ENCODE data around the gene TMEM18.

The TMEM18 gene

GRCh38 chr2:675460-675859, 1.7 kb downstream of the TMEM18 start:
- H4K8ac ChIP-seq (ENCODE audit: low read depth, low read length): no peak overlapping the region
- H3K79me2 ChIP-seq (ENCODE audit: control insufficient read depth, insufficient read depth, low read length, poor library complexity): peaks cover 5% of the 10 kb centered on the region
- no peak overlapping the region for H4K91ac ChIP-seq (ENCODE audit: low read depth, low read length)

GRCh38 chr2:675051-675450, 2.2 kb downstream of the TMEM18 start:
- Histone ChIP-seq H2BK5ac (ENCODE audit: low read depth, low read length, poor library complexity) (no peak overlapping the region), H2AFZ (ENCODE audit: insufficient read depth, low read length, poor library complexity) (no peak overlapping the region), H3K14ac (ENCODE audit: low read length) (no peak overlapping the region), H3K4me1 (ENCODE audit: control insufficient read depth in 1 of 2, insufficient read depth in 2 of 2, low read length in 2 of 2) (peaks cover 10 to 11% of the 10 kb centered on the region in 2 experiments), H3K4me3 (ENCODE audit: low read depth, low read length) (no peak overlapping the region), H3K79me2 (ENCODE audit: control insufficient read depth, insufficient read depth, low read length, poor library complexity) (peaks cover 5% of the 10 kb centered on the region), H3K27ac (ENCODE audit: low read depth, low read length) (no peak overlapping the region), H2BK120ac (ENCODE audit: insufficient read depth, low read length, poor library complexity) (no peak overlapping the region), H3K9ac (ENCODE audit: low read length) (no peak overlapping the region), H3K23ac (ENCODE audit: low read length) (no peak overlapping the region), H2BK12ac (ENCODE audit: low read length) (no peak overlapping the region), H4K91ac (ENCODE audit: low read depth, low read length) (no peak overlapping the region), H3K9me3 (ENCODE audit: insufficient read depth, low read depth, low read length) (peaks cover 1% of the 10 kb centered on the region), H2AK5ac (ENCODE audit: low read length) (no peak overlapping the region), H3K4ac (ENCODE audit: low read depth, low read length) (no peak overlapping the region), H3K36me3 (ENCODE audit: control insufficient read depth in 1 of 2, insufficient read depth in 2 of 2, low read length in 2 of 2) (peaks cover 20 to 21% of the 10 kb centered on the region in 2 experiments), H4K12ac (ENCODE audit: low read depth, low read length) (no peak overlapping the region), H3K18ac (ENCODE audit: low read length) (no peak overlapping the region), H3K4me2 (ENCODE audit: low read length) (no peak overlapping the region), H3K79me1 (ENCODE audit: low read length) (peaks cover 10% of the 10 kb centered on the region), H3K27me3 (ENCODE audit: insufficient read depth, low read length) (no peaks in the 10 kb centered on the region), H4K8ac (ENCODE audit: low read depth, low read length) (no peak overlapping the region)
- no CpG with 5 or more reads among the region's 4 CpGs for WGBS (ENCODE audit: extremely low coverage, insufficient coverage, insufficient read length)
- DNase-seq: no peak

More at GRCh38 chr2:675460-675859, 1.7 kb downstream of the TMEM18 start:
- H3K23ac ChIP-seq (ENCODE audit: low read length): no peak overlapping the region
- H3K9ac ChIP-seq (ENCODE audit: low read length): no peak overlapping the region
- no peak overlapping the region for H3K27ac ChIP-seq (ENCODE audit: low read depth, low read length)
- H4K12ac ChIP-seq (ENCODE audit: low read depth, low read length): no peak overlapping the region
- H3K14ac ChIP-seq (ENCODE audit: low read length): no peak overlapping the region
- H2BK120ac ChIP-seq (ENCODE audit: insufficient read depth, low read length, poor library complexity): no peak overlapping the region
- peak overlapping the region; percentile 97 for H3K4me2 ChIP-seq (ENCODE audit: low read length)
- peak overlapping the region; percentile 54 for H3K18ac ChIP-seq (ENCODE audit: low read length)
- H2AFZ ChIP-seq (ENCODE audit: insufficient read depth, low read length, poor library complexity): no peak overlapping the region
- WGBS (ENCODE audit: extremely low coverage, insufficient coverage, insufficient read length): no CpG with 5 or more reads among the region's 9 CpGs
- H3K4me1 ChIP-seq (ENCODE audit: control insufficient read depth in 1 of 2, insufficient read depth in 2 of 2, low read length in 2 of 2): peaks cover 10 to 11% of the 10 kb centered on the region in 2 experiments
- no peak overlapping the region for H2BK5ac ChIP-seq (ENCODE audit: low read depth, low read length, poor library complexity)
- peaks cover 16 to 18% of the 10 kb centered on the region in 2 experiments for H3K36me3 ChIP-seq (ENCODE audit: control insufficient read depth in 1 of 2, insufficient read depth in 2 of 2, low read length in 2 of 2)
- no peak overlapping the region for H3K4ac ChIP-seq (ENCODE audit: low read depth, low read length)
- peak in 1 of 2 donors; percentile 10 for DNase-seq
- H2AK5ac ChIP-seq (ENCODE audit: low read length): no peak overlapping the region
- no peak overlapping the region for H3K4me3 ChIP-seq (ENCODE audit: low read depth, low read length)
- H3K79me1 ChIP-seq (ENCODE audit: low read length): peaks cover 10% of the 10 kb centered on the region
- H3K9me3 ChIP-seq (ENCODE audit: insufficient read depth, low read depth, low read length): peaks cover 1% of the 10 kb centered on the region
- H3K27me3 ChIP-seq (ENCODE audit: insufficient read depth, low read length): no peaks in the 10 kb centered on the region
- no peak overlapping the region for H2BK12ac ChIP-seq (ENCODE audit: low read length)

DNA sequence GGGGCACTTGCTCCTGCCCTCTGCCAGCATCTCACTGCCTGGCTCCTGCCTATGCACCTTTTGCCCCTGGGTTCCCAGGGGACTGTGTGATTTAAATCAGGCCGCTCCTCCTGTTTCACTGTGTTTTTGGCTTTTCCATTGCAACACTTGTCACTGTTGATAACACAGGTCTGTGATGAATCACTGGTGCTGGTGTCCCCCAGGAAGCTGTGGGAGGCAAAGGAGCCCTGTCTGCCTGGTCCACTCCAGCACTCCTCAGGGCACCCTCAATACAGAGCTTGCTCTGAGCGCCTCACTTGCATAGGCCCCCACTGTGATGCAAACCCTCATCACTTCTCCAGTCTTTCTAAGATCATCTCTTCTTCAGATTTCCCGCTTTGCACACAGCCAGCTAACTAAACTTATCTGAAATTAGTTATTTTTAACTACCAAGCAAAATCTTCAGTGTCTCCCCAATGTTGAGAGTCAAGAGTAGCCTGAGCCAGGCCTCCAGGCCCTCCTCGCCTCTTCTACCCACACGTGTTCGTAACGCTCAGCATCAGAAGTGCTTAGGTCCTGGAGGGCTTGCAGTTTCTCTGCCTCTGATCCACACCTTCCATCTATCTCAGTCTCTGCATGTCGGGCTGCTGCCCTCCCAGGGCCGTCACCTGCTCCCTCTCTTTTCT, 2.8 kb downstream of the TMEM18 start:
- Histone ChIP-seq H2AK5ac (ENCODE audit: low read length) (no peak overlapping the region), H3K4ac (ENCODE audit: low read depth, low read length) (no peak overlapping the region), H2BK5ac (ENCODE audit: low read depth, low read length, poor library complexity) (no peak overlapping the region), H3K18ac (ENCODE audit: low read length) (no peak overlapping the region), H3K9me3 (ENCODE audit: insufficient read depth, low read depth, low read length) (peaks cover 1% of the 10 kb centered on the region), H4K91ac (ENCODE audit: low read depth, low read length) (no peak overlapping the region), H3K79me1 (ENCODE audit: low read length) (peaks cover 10% of the 10 kb centered on the region), H3K27ac (ENCODE audit: low read depth, low read length) (no peak overlapping the region), H3K36me3 (ENCODE audit: control insufficient read depth in 1 of 2, insufficient read depth in 2 of 2, low read length in 2 of 2) (peaks cover 22 to 24% of the 10 kb centered on the region in 2 experiments), H3K14ac (ENCODE audit: low read length) (no peak overlapping the region), H3K9ac (ENCODE audit: low read length) (no peak overlapping the region), H3K4me2 (ENCODE audit: low read length) (no peak overlapping the region), H3K4me3 (ENCODE audit: low read depth, low read length) (no peak overlapping the region), H4K12ac (ENCODE audit: low read depth, low read length) (no peak overlapping the region), H2BK12ac (ENCODE audit: low read length) (no peak overlapping the region), H3K79me2 (ENCODE audit: control insufficient read depth, insufficient read depth, low read length, poor library complexity) (peaks cover 5% of the 10 kb centered on the region), H2AFZ (ENCODE audit: insufficient read depth, low read length, poor library complexity) (no peak overlapping the region), H3K23ac (ENCODE audit: low read length) (no peak overlapping the region), H3K4me1 (ENCODE audit: control insufficient read depth in 1 of 2, insufficient read depth in 2 of 2, low read length in 2 of 2) (peaks cover 10 to 11% of the 10 kb centered on the region in 2 experiments), H3K27me3 (ENCODE audit: insufficient read depth, low read length) (no peaks in the 10 kb centered on the region), H2BK120ac (ENCODE audit: insufficient read depth, low read length, poor library complexity) (no peak overlapping the region), H4K8ac (ENCODE audit: low read depth, low read length) (no peak overlapping the region)
- DNase-seq: peak; percentile 30 to 31
- no CpG with 5 or more reads among the region's 9 CpGs for WGBS (ENCODE audit: extremely low coverage, insufficient coverage, insufficient read length)

- Histone ChIP-seq H3K23ac (ENCODE audit: low read length) (no peak overlapping the region), H3K79me1 (ENCODE audit: low read length) (peaks cover 10% of the 10 kb centered on the region), H3K18ac (ENCODE audit: low read length) (no peak overlapping the region), H3K27me3 (ENCODE audit: insufficient read depth, low read length) (no peaks in the 10 kb centered on the region), H2AFZ (ENCODE audit: insufficient read depth, low read length, poor library complexity) (no peak overlapping the region), H3K4me1 (ENCODE audit: control insufficient read depth in 1 of 2, insufficient read depth in 2 of 2, low read length in 2 of 2) (peaks cover 10 to 11% of the 10 kb centered on the region in 2 experiments), H3K36me3 (ENCODE audit: control insufficient read depth in 1 of 2, insufficient read depth in 2 of 2, low read length in 2 of 2) (peaks cover 27 to 28% of the 10 kb centered on the region in 2 experiments), H3K14ac (ENCODE audit: low read length) (no peak overlapping the region), H4K91ac (ENCODE audit: low read depth, low read length) (no peak overlapping the region), H2AK5ac (ENCODE audit: low read length) (no peak overlapping the region), H3K27ac (ENCODE audit: low read depth, low read length) (no peak overlapping the region), H3K79me2 (ENCODE audit: control insufficient read depth, insufficient read depth, low read length, poor library complexity) (peaks cover 5% of the 10 kb centered on the region), H3K4ac (ENCODE audit: low read depth, low read length) (no peak overlapping the region), H3K4me3 (ENCODE audit: low read depth, low read length) (no peak overlapping the region), H4K8ac (ENCODE audit: low read depth, low read length) (no peak overlapping the region), H3K9me3 (ENCODE audit: insufficient read depth, low read depth, low read length) (peaks cover 1% of the 10 kb centered on the region), H2BK5ac (ENCODE audit: low read depth, low read length, poor library complexity) (no peak overlapping the region), H2BK120ac (ENCODE audit: insufficient read depth, low read length, poor library complexity) (no peak overlapping the region), H2BK12ac (ENCODE audit: low read length) (no peak overlapping the region), H3K4me2 (ENCODE audit: low read length) (no peak overlapping the region), H3K9ac (ENCODE audit: low read length) (no peak overlapping the region), H4K12ac (ENCODE audit: low read depth, low read length) (no peak overlapping the region)
- peak in 1 of 2 donors; percentile 47 for DNase-seq
- WGBS (ENCODE audit: extremely low coverage, insufficient coverage, insufficient read length): no CpG with 5 or more reads among the region's 7 CpGs
Observed at GRCh38 chr2:673615-674320, 3.4 kb downstream of the TMEM18 start.
